Measurements from ENCODE around the gene SGIP1. TPM values are rescaled to one million over a fixed set of nuclear protein-coding genes. Genes with fewer than 3 reads are reported as not detected.

The SGIP1 gene
- total and polyA plus RNA-seq, 2 of the 4 experiments (the other 2 are of a cell fraction) = 27.1 to 42.7 TPM

- H4K20me1 ChIP-seq (ENCODE audit: insufficient read depth, low read length) = no peaks in the 10 kb centered on the region
- H2BK5ac ChIP-seq (ENCODE audit: low read depth, low read length, poor library complexity, severe bottlenecking) = no peak overlapping the region
- no peak overlapping the region for H4K91ac ChIP-seq (ENCODE audit: insufficient read depth, low read depth, low read length)
- no peak overlapping the region for H3K27ac ChIP-seq (ENCODE audit: insufficient read depth, low read length)
- no peak overlapping the region for H3K18ac ChIP-seq (ENCODE audit: low read depth, low read length)
- H3K79me1 ChIP-seq (ENCODE audit: low read depth in 1 of 2, low read length in 2 of 2) = no peaks in the 10 kb centered on the region
- H3K4me1 ChIP-seq (ENCODE audit: control insufficient read depth, insufficient read depth, low read length) = no peaks in the 10 kb centered on the region
- H3K4ac ChIP-seq (ENCODE audit: low read depth, low read length) = no peak overlapping the region
- no peak overlapping the region for H2BK20ac ChIP-seq (ENCODE audit: low read depth, low read length)
- dilution Hi-C loops (cut with HindIII; ENCODE audit: low sequenced_read_pairs, unreplicated experiment) (no loop called here), intact Hi-C loops (cut with micrococcal nuclease) (no loop called here), in situ Hi-C loops (cut with MboI; ENCODE audit: low sequenced_read_pairs) (no loop called here)
- no peak overlapping the region for H3K56ac ChIP-seq (ENCODE audit: extremely low read depth, insufficient read depth, low read length)
- CTCF ChIA-PET = interaction anchor here (1.2 kb wide), 1 partner anchor 13 kb away, joined by 4 read pairs; no protein-coding TSS in a partner anchor
- no peaks in the 10 kb centered on the region for H3K36me3 ChIP-seq (ENCODE audit: control insufficient read depth, insufficient read depth, low read length)
- H3K4me3 ChIP-seq (ENCODE audit: insufficient read depth, low read depth, low read length) = no peak overlapping the region
- BruUV-seq (replicated peaks) = no TSS peak
- H3K9me1 ChIP-seq (ENCODE audit: insufficient read depth, low read length) = no peaks in the 10 kb centered on the region
- no peak overlapping the region for H2AFZ ChIP-seq (replicated peaks; ENCODE audit: low read length, poor library complexity)
- H3K23ac ChIP-seq (ENCODE audit: low read depth, low read length) = no peak overlapping the region
- no peaks in the 10 kb centered on the region for H3K9me3 ChIP-seq (ENCODE audit: control insufficient read depth, insufficient read depth, low read length)
- no peak overlapping the region for H3K9ac ChIP-seq (ENCODE audit: low read depth, low read length)
- H2BK15ac ChIP-seq (ENCODE audit: low read depth, low read length) = no peak overlapping the region
- H4K5ac ChIP-seq (ENCODE audit: low read depth, low read length) = no peak overlapping the region
- no peak for TF ChIP-seq BHLHE40 (IDR thresholded peaks at IDR 0.05; ENCODE audit: low read depth, low read length)
- no peak for TF ChIP-seq RAD21 (IDR thresholded peaks at IDR 0.05; ENCODE audit: low read length)
- no peak for TF ChIP-seq CTCF (conservative IDR thresholded peaks at IDR 0.05; ENCODE audit: low read depth, low read length)
- no peak for TF ChIP-seq SMC3 (IDR thresholded peaks at IDR 0.05; ENCODE audit: low read depth, low read length)
- no peak for TF ChIP-seq MXI1 (IDR thresholded peaks at IDR 0.05; ENCODE audit: borderline replicate concordance, low read depth, low read length)
- TF ChIP-seq MAFK (IDR thresholded peaks at IDR 0.05; ENCODE audit: low read depth, low read length) = no peak
- TF ChIP-seq RFX5 (IDR thresholded peaks at IDR 0.05; ENCODE audit: low read depth, low read length) = no peak
- TF ChIP-seq POLR2A (IDR thresholded peaks at IDR 0.05; ENCODE audit: low read depth, low read length) = no peak
- no peak for DNase-seq
- no peak overlapping the region for H3K14ac ChIP-seq (replicated peaks; ENCODE audit: low read depth, low read length)
- POLR2A ChIA-PET (ENCODE audit: unreplicated experiment) = no interaction called here
- H4K8ac ChIP-seq (ENCODE audit: low read depth in 2 of 2, low read length in 2 of 2) = no peak overlapping the region
- H3K4me2 ChIP-seq (ENCODE audit: low read depth, low read length) = no peak overlapping the region
- H3K27me3 ChIP-seq (ENCODE audit: control insufficient read depth, insufficient read depth, low read length) = peaks cover 7% of the 10 kb centered on the region; the same call in 1 of the 2 replicates
- no peak for ATAC-seq (ENCODE audit: low read depth)
- H2AK9ac ChIP-seq (replicated peaks; ENCODE audit: low read depth, low read length, poor library complexity) = no peak overlapping the region
- H2AK5ac ChIP-seq (ENCODE audit: low read depth, low read length) = no peak overlapping the region
- no CpG with 5 or more reads among the region's 4 CpGs for WGBS, 2 experiments (ENCODE audit: extremely low coverage in 2 of 2, insufficient read length in 1 of 2)
- H2BK120ac ChIP-seq (ENCODE audit: low read depth, low read length) = no peak overlapping the region
Observed at GRCh38 chr1:66778969-66779368, 245.0 kb downstream of the SGIP1 start.

All from IMR-90 (cell line).